Ishikawa (cell line): ENCODE data around the gene ATP6V0B.

ENCODE experiments used
- CEBPB ChIP-seq: IDR thresholded peaks from 2 replicates; pipeline ENCODE4 v1.6.1; 2012
- CREB1 ChIP-seq: IDR thresholded peaks from 2 replicates; pipeline ENCODE4 v1.6.1; 2012; ENCODE audit warnings: low read depth
- EGR1 ChIP-seq: IDR thresholded peaks from 2 replicates; pipeline ENCODE4 v1.6.1; 2012
- EP300 ChIP-seq: IDR thresholded peaks from 2 replicates; pipeline ENCODE4 v1.6.1; 2012; ENCODE audit warnings: borderline replicate concordance
- FOXM1 ChIP-seq: IDR thresholded peaks from 2 replicates; pipeline ENCODE4 v1.6.1; 2012; ENCODE audit warnings: low read depth, borderline replicate concordance
- MAX ChIP-seq: IDR thresholded peaks from 2 replicates; pipeline ENCODE4 v1.6.1; 2012
- NFIC ChIP-seq: IDR thresholded peaks from 2 replicates; pipeline ENCODE4 v1.6.1; 2012
- RAD21 ChIP-seq: IDR thresholded peaks from 2 replicates; pipeline ENCODE4 v1.6.1; 2012; ENCODE audit warnings: low read depth
- REST ChIP-seq: IDR thresholded peaks from 2 replicates; pipeline ENCODE4 v1.6.1; 2012; ENCODE audit warnings: low read depth, mild to moderate bottlenecking
- TAF1 ChIP-seq: IDR thresholded peaks from 2 replicates; pipeline ENCODE4 v1.6.1; 2012; ENCODE audit warnings: low read depth, mild to moderate bottlenecking
- TCF12 ChIP-seq: IDR thresholded peaks from 2 replicates; pipeline ENCODE4 v1.6.1; 2012; ENCODE audit warnings: low read depth
- TEAD4 ChIP-seq: IDR thresholded peaks from 2 replicates; pipeline ENCODE4 v1.6.1; 2012
- USF1 ChIP-seq: IDR thresholded peaks from 2 replicates; pipeline ENCODE4 v1.6.1; 2012
- YY1 ChIP-seq: IDR thresholded peaks from 2 replicates; pipeline ENCODE4 v1.6.1; 2012; ENCODE audit warnings: low read depth
- ZBTB7A ChIP-seq: IDR thresholded peaks from 2 replicates; pipeline ENCODE4 v1.6.1; 2012; ENCODE audit warnings: low read depth

ATP6V0B gene

GRCh38 chr1:43934986-43935324 lies 39.8 kb upstream of the ATP6V0B start:
- TF ChIP-seq EGR1 (no peak), CREB1 (no peak), TAF1 (no peak), TCF12 (no peak), REST (no peak), RAD21 (no peak), MAX (no peak), ZBTB7A (no peak), YY1 (no peak), CEBPB (no peak), TEAD4 (no peak), USF1 (no peak), NFIC (no peak)

GRCh38 chr1:43935711-43936427 lies 38.9 kb upstream of the ATP6V0B start:
- TF ChIP-seq EP300 (no peak; the same call in 1 of the 2 replicates), REST (no peak), TCF12 (0 out of 2 replicates have a peak, but pooled peaks have one; percentile 44), YY1 (peak; percentile 39; the same call in 1 of the 2 replicates), MAX (peak; percentile 62), TAF1 (peak; percentile 46; the same call in 1 of the 2 replicates), CREB1 (no peak), ZBTB7A (peak; percentile 76; the same call in 1 of the 2 replicates), TEAD4 (no peak), NFIC (0 out of 2 replicates have a peak, but pooled peaks have one; percentile 14), FOXM1 (no peak), USF1 (peak; percentile 72)

- no peak for TF ChIP-seq ZBTB7A
- no peak for TF ChIP-seq YY1
- TF ChIP-seq TAF1, result no peak
- no peak for TF ChIP-seq FOXM1
- TF ChIP-seq CREB1, result no peak
- TF ChIP-seq REST, result no peak
- no peak for TF ChIP-seq RAD21
- no peak for TF ChIP-seq TCF12
- TF ChIP-seq NFIC, result no peak
- TF ChIP-seq CEBPB, result no peak
- no peak for TF ChIP-seq TEAD4
- no peak for TF ChIP-seq USF1
These were observed 38.2 kb upstream of the ATP6V0B start for GRCh38 chr1:43936431-43937151.
